HUDEP-2 (cell line): ENCODE results near the gene POLR2E.
A peak's percentile ranks its signal among the peaks of the same experiment; 100 is the strongest.

Experiments
- DNase-seq, 76 experiments: peaks; one replicate each; lab custom pipeline; 2025; ENCODE audit not compliant: unreplicated experiment in 76 of 76; lab: John Stamatoyannopoulos, UW

The POLR2E gene

DNA sequence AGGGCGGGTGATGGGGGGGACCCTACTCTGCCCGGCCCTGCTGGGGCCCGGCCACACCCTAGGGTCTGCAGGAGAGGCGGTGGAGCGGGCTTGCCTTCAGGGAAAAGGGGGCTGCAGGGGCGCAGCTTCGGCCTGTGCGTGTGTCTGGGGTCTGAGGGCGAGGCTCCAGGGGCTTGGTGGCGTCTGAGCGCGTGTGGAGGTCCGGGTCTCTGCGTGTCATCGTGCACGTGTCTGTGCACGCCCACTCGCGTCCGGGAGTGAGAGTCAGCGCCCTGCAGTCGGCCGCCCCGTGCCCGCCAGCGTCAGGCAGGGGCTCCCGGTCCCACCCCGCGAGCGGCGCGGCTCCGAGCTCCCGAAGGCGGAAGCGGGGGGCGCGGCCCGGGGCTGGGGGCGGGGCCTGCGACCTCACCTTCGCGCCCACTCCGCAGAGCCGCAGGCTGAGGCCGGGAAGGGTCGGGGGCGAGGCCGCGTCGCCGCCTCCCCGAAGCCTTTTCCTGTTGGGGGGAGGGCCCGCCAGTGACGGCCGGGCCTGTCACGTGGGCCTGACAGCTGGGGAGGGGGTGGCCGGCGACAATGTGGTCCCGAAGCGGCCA lies 28.3 kb downstream of the POLR2E start, which contains the start of gene ARHGAP45:
TSS of gene ARHGAP45 (plus strand) at position 420 of the 593 bp plus-strand sequence. CDS start 239 bp downstream, outside the sequence.
- DNase-seq, result peak in 15 of 76 experiments; percentile 21 to 54 (median 35)

- DNase-seq, result no peak
Measured at GRCh38 chr19:1066251-1066747, 28.9 kb downstream of the POLR2E start.

DNA sequence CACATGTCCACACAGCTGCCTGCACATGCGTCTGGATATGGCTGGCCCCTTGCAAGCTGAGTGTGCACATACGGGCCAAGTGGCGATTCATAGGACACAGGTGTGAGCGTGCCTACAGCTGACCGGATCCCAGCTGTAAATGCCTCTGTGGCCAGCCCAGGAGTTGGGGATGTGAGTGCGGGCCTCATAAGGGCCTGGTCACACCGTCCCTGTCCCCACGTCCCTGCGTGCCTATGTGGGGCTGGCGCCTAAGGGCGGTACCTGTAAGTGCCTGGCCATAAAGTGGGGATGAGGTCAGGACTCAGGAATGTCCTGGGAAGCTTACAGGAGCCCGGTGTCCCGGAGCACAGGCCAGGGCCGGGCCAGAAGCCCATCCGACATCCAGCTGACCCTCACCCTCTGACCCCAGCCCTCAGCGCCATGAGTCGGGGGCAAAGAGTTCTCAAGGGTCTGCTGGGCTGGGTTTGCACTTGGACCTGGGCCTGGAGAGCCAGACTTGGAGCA lies 29.5 kb downstream of the POLR2E start:
- peak in 1 of 76 experiments; percentile 41 for DNase-seq

- peak in 58 of 76 experiments; percentile 26 to 83 (median 65) for DNase-seq
Measured at GRCh38 chr19:1064661-1065605, 30.2 kb downstream of the POLR2E start.

GRCh38 chr19:1063909-1064660 lies 31.1 kb downstream of the POLR2E start:
- peak in 1 of 76 experiments; percentile 42 for DNase-seq

DNA sequence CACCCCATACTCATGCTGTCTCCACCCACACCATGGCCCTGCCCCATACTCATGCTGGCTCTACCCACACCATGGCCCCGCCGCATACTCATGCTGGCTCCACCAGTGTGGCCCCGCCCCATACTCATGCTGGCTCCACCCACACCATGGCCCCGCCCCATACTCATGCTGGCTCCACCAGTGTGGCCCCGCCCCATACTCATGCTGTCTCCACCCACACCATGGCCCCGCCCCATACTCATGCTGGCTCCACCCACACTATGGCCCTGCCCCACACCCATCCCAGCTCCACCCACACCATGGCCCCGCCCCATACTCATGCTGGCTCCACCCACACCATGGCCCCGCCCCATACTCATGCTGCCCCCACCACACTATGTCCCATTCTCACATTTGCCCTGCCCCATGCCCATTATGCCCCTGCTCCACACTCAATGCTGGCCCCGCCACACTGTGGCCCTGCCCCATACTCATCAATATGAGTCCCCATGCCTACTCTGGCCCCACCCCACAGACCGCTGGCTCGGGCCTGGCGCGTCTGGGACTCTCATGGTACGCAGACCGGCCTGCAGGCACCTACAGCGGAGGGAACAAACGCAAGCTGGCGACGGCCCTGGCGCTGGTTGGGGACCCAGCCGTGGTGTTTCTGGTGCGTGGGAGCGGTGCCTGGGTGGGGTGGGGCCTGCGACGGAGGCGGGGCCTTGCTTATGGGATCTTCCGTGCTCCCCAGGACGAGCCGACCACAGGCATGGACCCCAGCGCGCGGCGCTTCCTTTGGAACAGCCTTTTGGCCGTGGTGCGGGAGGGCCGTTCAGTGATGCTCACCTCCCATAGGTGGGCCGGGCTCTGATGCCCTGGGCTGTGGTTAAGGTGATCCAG lies 31.9 kb downstream of the POLR2E start:
- peak in 59 of 76 experiments; percentile 21 to 90 (median 73) for DNase-seq

- peak in 23 of 76 experiments; percentile 44 to 85 (median 71) for DNase-seq
Measured at GRCh38 chr19:1062387-1063029, 32.7 kb downstream of the POLR2E start.

- DNase-seq, result no peak
Measured at GRCh38 chr19:1061987-1062386, 33.2 kb downstream of the POLR2E start.

GRCh38 chr19:1060689-1061088 lies 34.5 kb downstream of the POLR2E start:
- DNase-seq, result no peak

DNA sequence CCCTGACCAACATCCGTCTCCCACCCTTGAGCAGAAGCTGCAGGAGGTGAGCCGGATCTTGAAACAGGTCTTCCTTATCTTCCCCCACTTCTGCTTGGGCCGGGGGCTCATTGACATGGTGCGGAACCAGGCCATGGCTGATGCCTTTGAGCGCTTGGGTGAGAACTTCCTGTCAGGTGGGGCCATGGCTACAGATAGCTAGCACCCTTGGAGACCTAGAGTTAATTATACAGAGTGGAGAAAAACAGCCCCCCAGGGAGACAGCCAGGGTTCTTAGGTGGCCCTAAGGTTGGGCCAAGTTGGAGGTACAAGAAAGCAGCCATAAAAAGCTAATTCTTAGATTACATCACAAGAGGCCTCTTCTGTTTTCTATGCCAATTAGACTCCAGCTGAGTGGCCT lies 37.1 kb downstream of the POLR2E start:
- no peak for DNase-seq

DNA sequence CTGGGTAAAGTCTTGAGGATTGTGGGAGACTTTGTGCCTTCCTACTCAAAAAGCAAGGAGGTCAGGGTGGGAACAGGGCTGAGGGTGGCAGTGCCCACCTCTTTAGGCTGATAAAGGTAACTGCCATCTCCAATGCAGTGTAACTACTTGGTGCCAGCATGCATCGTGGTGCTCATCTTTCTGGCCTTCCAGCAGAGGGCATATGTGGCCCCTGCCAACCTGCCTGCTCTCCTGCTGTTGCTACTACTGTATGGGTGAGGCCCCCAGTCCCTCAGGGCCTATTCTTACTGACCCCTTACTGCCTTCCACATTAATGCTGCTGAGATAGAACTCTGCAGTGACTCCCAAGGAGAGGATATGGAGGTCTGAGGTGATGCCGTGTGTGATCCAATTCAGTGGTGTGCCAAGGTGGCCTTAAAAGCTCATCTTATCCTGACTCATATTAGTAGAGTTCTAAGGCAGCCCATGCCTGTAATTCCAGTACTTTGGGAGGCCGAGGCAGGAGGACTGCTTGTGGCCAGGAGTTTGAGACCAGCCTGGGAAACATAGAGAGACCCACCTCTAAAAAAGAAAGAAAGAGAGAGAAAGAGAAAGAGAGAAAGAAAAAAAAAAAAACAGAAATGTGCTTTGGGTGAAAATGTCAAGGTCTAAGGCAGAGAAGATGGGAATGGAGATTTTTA lies 37.9 kb downstream of the POLR2E start:
- DNase-seq, result peak in 36 of 76 experiments; percentile 15 to 74 (median 40)

DNA sequence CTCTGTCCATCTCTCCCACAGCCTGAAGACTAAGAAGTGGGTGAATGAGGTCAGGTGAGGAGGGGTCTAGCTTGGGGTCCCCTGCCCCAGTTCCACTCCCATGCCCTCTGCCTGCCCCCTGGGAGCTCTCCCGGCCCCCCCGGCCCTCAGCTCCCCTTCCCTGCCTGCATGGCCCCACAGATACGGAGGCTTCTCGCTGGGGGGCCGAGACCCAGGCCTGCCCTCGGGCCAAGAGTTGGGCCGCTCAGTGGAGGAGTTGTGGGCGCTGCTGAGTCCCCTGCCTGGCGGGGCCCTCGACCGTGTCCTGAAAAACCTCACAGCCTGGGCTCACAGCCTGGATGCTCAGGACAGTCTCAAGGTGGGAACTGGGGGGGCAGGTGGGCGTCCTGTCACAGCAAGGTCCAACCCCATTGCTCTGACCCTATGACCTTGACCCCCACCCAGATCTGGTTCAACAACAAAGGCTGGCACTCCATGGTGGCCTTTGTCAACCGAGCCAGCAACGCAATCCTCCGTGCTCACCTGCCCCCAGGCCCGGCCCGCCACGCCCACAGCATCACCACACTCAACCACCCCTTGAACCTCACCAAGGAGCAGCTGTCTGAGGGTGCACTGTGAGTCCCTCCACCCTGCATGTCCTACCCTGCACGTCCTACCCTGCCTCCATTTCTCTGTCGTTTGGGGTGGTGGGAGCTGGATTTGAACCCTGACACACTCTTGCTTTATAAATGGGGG lies 39.1 kb downstream of the POLR2E start:
- DNase-seq, result no peak

DNA sequence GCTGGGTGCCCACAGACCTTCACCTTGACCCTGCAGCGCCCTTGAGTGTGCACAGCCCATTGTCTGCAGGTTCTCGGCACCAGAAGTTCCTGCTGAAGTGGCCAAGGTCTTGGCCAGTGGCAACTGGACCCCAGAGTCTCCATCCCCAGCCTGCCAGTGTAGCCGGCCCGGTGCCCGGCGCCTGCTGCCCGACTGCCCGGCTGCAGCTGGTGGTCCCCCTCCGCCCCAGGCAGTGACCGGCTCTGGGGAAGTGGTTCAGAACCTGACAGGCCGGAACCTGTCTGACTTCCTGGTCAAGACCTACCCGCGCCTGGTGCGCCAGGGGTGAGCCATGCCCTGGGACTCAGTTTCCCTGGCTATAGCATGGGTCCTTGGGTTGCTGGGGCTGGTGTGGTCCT lies 40.1 kb downstream of the POLR2E start:
- no peak for DNase-seq

DNA sequence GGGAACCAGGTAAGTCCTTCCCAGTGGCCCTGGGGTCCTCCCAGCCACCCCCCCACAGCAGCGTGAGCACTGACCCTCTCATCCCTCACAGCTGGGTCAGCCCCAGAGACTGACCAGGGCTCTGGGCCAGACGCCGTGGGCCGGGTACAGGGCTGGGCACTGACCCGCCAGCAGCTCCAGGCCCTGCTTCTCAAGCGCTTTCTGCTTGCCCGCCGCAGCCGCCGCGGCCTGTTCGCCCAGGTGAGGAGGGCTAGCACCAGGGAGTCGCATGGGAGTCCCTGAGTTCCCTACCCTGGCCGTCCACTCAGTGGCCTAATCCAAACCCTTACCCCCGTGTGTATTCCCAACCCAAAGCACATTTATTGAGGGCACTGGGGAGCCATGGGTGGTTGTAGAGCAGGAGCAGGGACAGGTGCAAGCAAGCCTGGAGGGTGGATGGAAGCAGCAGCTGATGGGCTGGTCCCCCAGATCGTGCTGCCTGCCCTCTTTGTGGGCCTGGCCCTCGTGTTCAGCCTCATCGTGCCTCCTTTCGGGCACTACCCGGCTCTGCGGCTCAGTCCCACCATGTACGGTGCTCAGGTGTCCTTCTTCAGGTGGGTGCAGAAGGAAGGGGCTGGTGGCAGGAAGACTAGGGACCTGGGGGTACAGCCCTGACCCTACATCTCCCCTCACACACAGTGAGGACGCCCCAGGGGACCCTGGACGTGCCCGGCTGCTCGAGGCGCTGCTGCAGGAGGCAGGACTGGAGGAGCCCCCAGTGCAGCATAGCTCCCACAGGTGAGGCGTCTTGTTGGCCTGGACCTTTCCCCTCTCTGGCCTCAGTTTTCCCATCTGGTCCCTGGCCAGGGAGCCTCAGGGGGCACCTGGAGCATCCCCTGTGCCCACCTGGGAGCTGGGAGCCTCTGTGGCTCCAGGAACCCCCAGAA lies 40.8 kb downstream of the POLR2E start:
- no peak for DNase-seq

GRCh38 chr19:1053176-1054101 lies 41.7 kb downstream of the POLR2E start:
- DNase-seq, result no peak
